HG02852 (cell line): ENCODE data around the gene UBN2.

ENCODE experiments used
- ATAC-seq: cut with Tn5 transposase; IDR thresholded peaks from one replicate; pipeline ENCODE4 v1.9.1; 2021; ENCODE audit warnings: mild to moderate bottlenecking, moderate library complexity; ENCODE audit not compliant: unreplicated experiment

Gene UBN2

GRCh38 chr7:139341776-139342226 is 110.8 kb downstream of the UBN2 start:
- ATAC-seq: no peak

GRCh38 chr7:139345042-139345441 is 114.0 kb downstream of the UBN2 start:
- ATAC-seq: no peak

- no peak for ATAC-seq
Observed at GRCh38 chr7:139351027-139351426, 120.0 kb downstream of the UBN2 start.

- ATAC-seq: no peak
Observed at GRCh38 chr7:139354729-139355128, 123.7 kb downstream of the UBN2 start.

GRCh38 chr7:139355320-139355719 is 124.3 kb downstream of the UBN2 start:
- no peak for ATAC-seq
